KMS-11 (cell line): ENCODE results near the gene IL20.

Experiments
- H2AFZ ChIP-seq: fragments of 200-600 bp; sonication (generic); 2 replicates; pipeline ENCODE4 v1.6.1; 2016; ENCODE audit warnings: antibody characterized with exemption, mixed run types, low read depth
- H3K27ac ChIP-seq: fragments of 200-600 bp; sonication (generic); 2 replicates; pipeline ENCODE4 v1.6.1; 2016; ENCODE audit warnings: mild to moderate bottlenecking, mixed run types
- H3K27me3 ChIP-seq: fragments of 200-600 bp; sonication (generic); 2 replicates; pipeline ENCODE4 v1.6.1; 2017; ENCODE audit warnings: mild to moderate bottlenecking, low read depth, mixed run types, moderate library complexity; ENCODE audit not compliant: insufficient read depth
- H3K36me3 ChIP-seq: fragments of 200-600 bp; sonication (generic); 2 replicates; pipeline ENCODE4 v1.6.1; 2017; ENCODE audit warnings: mild to moderate bottlenecking, mixed run types; ENCODE audit not compliant: insufficient read depth
- H3K4me1 ChIP-seq: fragments of 200-600 bp; sonication (generic); 2 replicates; pipeline ENCODE4 v1.6.1; 2016; ENCODE audit warnings: mild to moderate bottlenecking, low read depth, mixed run types; ENCODE audit not compliant: poor library complexity, severe bottlenecking
- H3K4me2 ChIP-seq: fragments of 200-600 bp; sonication (generic); 2 replicates; pipeline ENCODE4 v1.7.0; 2016; ENCODE audit warnings: mild to moderate bottlenecking, mixed run types
- H3K4me3 ChIP-seq: fragments of 200-600 bp; sonication (generic); IDR thresholded peaks from 2 replicates; pipeline ENCODE4 v1.6.1; 2017; ENCODE audit warnings: low read depth, low read length, mixed read lengths; ENCODE audit not compliant: insufficient read depth
- H3K79me2 ChIP-seq: fragments of 200-600 bp; sonication (generic); 2 replicates; pipeline ENCODE4 v1.6.1; 2016; ENCODE audit warnings: low read depth, mixed run types; ENCODE audit not compliant: insufficient read depth
- H3K9ac ChIP-seq: fragments of 200-600 bp; sonication (generic); 2 replicates; pipeline ENCODE4 v1.6.1; 2016; ENCODE audit warnings: mild to moderate bottlenecking, mixed run types
- H4K20me1 ChIP-seq: fragments of 200-600 bp; sonication (generic); 2 replicates; pipeline ENCODE4 v1.6.1; 2016; ENCODE audit warnings: mild to moderate bottlenecking, mixed run types; ENCODE audit not compliant: insufficient read depth
- TF ChIP-seq, protein P1 (sequence below): fragments of 200-600 bp; sonication (generic); conservative IDR thresholded peaks from 2 replicates; pipeline ENCODE4 v1.6.1; 2017; ENCODE audit warnings: low read depth, mild to moderate bottlenecking, antibody characterized with exemption, low read length, moderate library complexity, mixed read lengths

Gene IL20

GRCh38 chr1:206868264-206868663 is 2.8 kb downstream of the IL20 start:
- Histone ChIP-seq H2AFZ (no peak overlapping the region), H3K9ac (no peak overlapping the region), H3K4me1 (peaks cover 13% of the 10 kb centered on the region), H3K27ac (no peak overlapping the region), H3K4me3 (no peak overlapping the region), H3K79me2 (no peaks in the 10 kb centered on the region), H3K4me2 (no peak overlapping the region), H3K27me3 (no peaks in the 10 kb centered on the region), H4K20me1 (no peaks in the 10 kb centered on the region), H3K36me3 (no peaks in the 10 kb centered on the region)
- TF ChIP-seq, protein P1, sequence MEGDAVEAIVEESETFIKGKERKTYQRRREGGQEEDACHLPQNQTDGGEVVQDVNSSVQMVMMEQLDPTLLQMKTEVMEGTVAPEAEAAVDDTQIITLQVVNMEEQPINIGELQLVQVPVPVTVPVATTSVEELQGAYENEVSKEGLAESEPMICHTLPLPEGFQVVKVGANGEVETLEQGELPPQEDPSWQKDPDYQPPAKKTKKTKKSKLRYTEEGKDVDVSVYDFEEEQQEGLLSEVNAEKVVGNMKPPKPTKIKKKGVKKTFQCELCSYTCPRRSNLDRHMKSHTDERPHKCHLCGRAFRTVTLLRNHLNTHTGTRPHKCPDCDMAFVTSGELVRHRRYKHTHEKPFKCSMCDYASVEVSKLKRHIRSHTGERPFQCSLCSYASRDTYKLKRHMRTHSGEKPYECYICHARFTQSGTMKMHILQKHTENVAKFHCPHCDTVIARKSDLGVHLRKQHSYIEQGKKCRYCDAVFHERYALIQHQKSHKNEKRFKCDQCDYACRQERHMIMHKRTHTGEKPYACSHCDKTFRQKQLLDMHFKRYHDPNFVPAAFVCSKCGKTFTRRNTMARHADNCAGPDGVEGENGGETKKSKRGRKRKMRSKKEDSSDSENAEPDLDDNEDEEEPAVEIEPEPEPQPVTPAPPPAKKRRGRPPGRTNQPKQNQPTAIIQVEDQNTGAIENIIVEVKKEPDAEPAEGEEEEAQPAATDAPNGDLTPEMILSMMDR = no peak

- no peaks in the 10 kb centered on the region for H3K79me2 ChIP-seq
- no peaks in the 10 kb centered on the region for H3K27me3 ChIP-seq
- H3K4me2 ChIP-seq = peak overlapping the region; percentile 22
- H3K4me1 ChIP-seq = peaks cover 13% of the 10 kb centered on the region
- no peak overlapping the region for H3K9ac ChIP-seq
- TF ChIP-seq, protein P1 = no peak
- no peak overlapping the region for H3K27ac ChIP-seq
- H2AFZ ChIP-seq = peak overlapping the region; percentile 14; the same call in 1 of the 2 replicates
- no peaks in the 10 kb centered on the region for H3K36me3 ChIP-seq
- no peaks in the 10 kb centered on the region for H4K20me1 ChIP-seq
- no peak overlapping the region for H3K4me3 ChIP-seq
Observed at GRCh38 chr1:206872139-206872538, 6.7 kb downstream of the IL20 start.

GRCh38 chr1:206873603-206874188 is 8.3 kb downstream of the IL20 start:
- H3K79me2 ChIP-seq = no peaks in the 10 kb centered on the region
- no peak overlapping the region for H3K27ac ChIP-seq
- H3K27me3 ChIP-seq = no peaks in the 10 kb centered on the region

GRCh38 chr1:206875752-206876377 is 10.4 kb downstream of the IL20 start:
- H3K27ac ChIP-seq = no peak overlapping the region
- H3K4me1 ChIP-seq = peaks cover 13% of the 10 kb centered on the region
- no peaks in the 10 kb centered on the region for H3K79me2 ChIP-seq
- no peaks in the 10 kb centered on the region for H3K36me3 ChIP-seq
- H3K27me3 ChIP-seq = no peaks in the 10 kb centered on the region
- H3K9ac ChIP-seq = no peak overlapping the region
- peak overlapping the region; percentile 33 for H3K4me3 ChIP-seq
- TF ChIP-seq, protein P1 = no peak
- H2AFZ ChIP-seq = no peak overlapping the region
- no peak overlapping the region for H3K4me2 ChIP-seq
- H4K20me1 ChIP-seq = no peaks in the 10 kb centered on the region

More at GRCh38 chr1:206873603-206874188, 8.3 kb downstream of the IL20 start:
- H2AFZ ChIP-seq = no peak overlapping the region
- peaks cover 13% of the 10 kb centered on the region for H3K4me1 ChIP-seq
- H4K20me1 ChIP-seq = no peaks in the 10 kb centered on the region
- no peak overlapping the region for H3K9ac ChIP-seq
- H3K4me3 ChIP-seq = no peak overlapping the region
- H3K36me3 ChIP-seq = no peaks in the 10 kb centered on the region
- TF ChIP-seq, protein P1 = no peak
- H3K4me2 ChIP-seq = no peak overlapping the region
